Left renal pelvis (tissue), 4 donors: ENCODE results near the gene C1S. TPM values are rescaled to one million over a fixed set of nuclear protein-coding genes. Genes with fewer than 3 reads are reported as not detected.
"Not testable (repeated sequence)": the region's sequence is repeated elsewhere in the genome, so short reads cannot be mapped to it uniquely, and the experiment has no call there.

Experiments
- DNase-seq, 4 donors: peaks; one replicate each; pipeline ENCODE4 v3.0.0-alpha.2; 2013; ENCODE audit warnings: low read depth in 4 of 4, low spot score in 3 of 4
- polyA plus RNA-seq, 4 donors: library from polyadenylated mRNA; unstranded; fragments of 120-200 nt; gene quantifications; one replicate each; pipeline ENCODE4 v1.2.1, GENCODE V29; 2013; ENCODE audit not compliant: insufficient read length in 4 of 4

Gene C1S
- polyA plus RNA-seq, 4 donors: 50.5 to 257 (median 62.0) TPM

GRCh38 chr12:7045913-7046312 lies 14.6 kb upstream of the C1S start:
- no peak for DNase-seq

- no peak for DNase-seq
These were observed 14.0 kb upstream of the C1S start for GRCh38 chr12:7046383-7047105.

- no peak for DNase-seq
These were observed 13.2 kb upstream of the C1S start for GRCh38 chr12:7047306-7047705.

- not testable (repeated sequence) for DNase-seq
These were observed 11.0 kb upstream of the C1S start for GRCh38 chr12:7049445-7049951.

- not testable (repeated sequence) for DNase-seq
These were observed 10.5 kb upstream of the C1S start for GRCh38 chr12:7049973-7050372.

GRCh38 chr12:7054925-7055324 lies 5.6 kb upstream of the C1S start:
- DNase-seq: no peak

GRCh38 chr12:7055736-7056135 lies 4.8 kb upstream of the C1S start:
- DNase-seq: not testable (repeated sequence)

GRCh38 chr12:7058163-7058845 lies 2.2 kb upstream of the C1S start:
- DNase-seq: no peak

- no peak for DNase-seq
These were observed 1.6 kb upstream of the C1S start for GRCh38 chr12:7058850-7059395.

- DNase-seq: no peak
These were observed 738 bp upstream of the C1S start for GRCh38 chr12:7059780-7060179.

GRCh38 chr12:7061138-7061537 lies 620 bp downstream of the C1S start:
- no peak for DNase-seq

- DNase-seq: no peak
These were observed 1.1 kb downstream of the C1S start for GRCh38 chr12:7061596-7061995.

- DNase-seq: no peak
These were observed 4.0 kb downstream of the C1S start for GRCh38 chr12:7064516-7064915.

- no peak for DNase-seq
These were observed 4.6 kb downstream of the C1S start for GRCh38 chr12:7065073-7065623.

- DNase-seq: no peak
These were observed 6.1 kb downstream of the C1S start for GRCh38 chr12:7066596-7066995.

- no peak for DNase-seq
These were observed 6.6 kb downstream of the C1S start for GRCh38 chr12:7067096-7067495.

- DNase-seq: no peak
These were observed 7.9 kb downstream of the C1S start for GRCh38 chr12:7068240-7068993.

GRCh38 chr12:7068994-7069346 lies 8.5 kb downstream of the C1S start:
- no peak for DNase-seq

- no peak for DNase-seq
These were observed 8.9 kb downstream of the C1S start for GRCh38 chr12:7069386-7069785.

GRCh38 chr12:7072035-7072434 lies 11.5 kb downstream of the C1S start:
- DNase-seq: no peak

GRCh38 chr12:7072554-7072953 lies 12.0 kb downstream of the C1S start:
- DNase-seq: no peak
